HepG2 (cell line): ENCODE measurements around the gene NTN5. TPM values are rescaled to one million over a fixed set of nuclear protein-coding genes. Genes with fewer than 3 reads are reported as not detected.

ENCODE experiments used
- CBX1 ChIP-seq: IDR thresholded peaks from one replicate; pipeline ENCODE4 v1.6.1; 2016; ENCODE audit warnings: antibody characterized with exemption, low read depth
- CCDC6 ChIP-seq: sonication (generic); formaldehyde crosslinking; IDR thresholded peaks from 2 replicates; pipeline ENCODE4 v1.8.1; 2022; ENCODE audit warnings: mild to moderate bottlenecking, missing genetic modification reagents, moderate library complexity
- ELF3 ChIP-seq: IDR thresholded peaks from 2 replicates; pipeline ENCODE4 v1.6.1; 2016; ENCODE audit warnings: missing genetic modification reagents, missing compliant biosample characterization
- FOXC1 ChIP-seq: sonication (generic); formaldehyde crosslinking; IDR thresholded peaks from 2 replicates; pipeline ENCODE4 v1.8.0; 2022; ENCODE audit warnings: mild to moderate bottlenecking, missing genetic modification reagents, borderline replicate concordance
- HNF1A ChIP-seq, 2 experiments: sonication (generic) in 1 of 2; formaldehyde crosslinking in 1 of 2; IDR thresholded peaks; 2 replicates each; pipeline versions ENCODE4 v1.4.0 to v1.6.1; 2016 to 2020; ENCODE audit warnings: borderline replicate concordance in 1 of 2, low read depth in 1 of 2, mild to moderate bottlenecking in 1 of 2, missing genetic modification reagents in 1 of 2
- IKZF4 ChIP-seq: sonication (generic); formaldehyde crosslinking; IDR thresholded peaks from 2 replicates; pipeline ENCODE4 v1.5.1; 2020; ENCODE audit warnings: borderline replicate concordance, mild to moderate bottlenecking, low read depth, missing genetic modification reagents; ENCODE audit errors: not compliant biosample characterization
- KDM5B ChIP-seq: sonication (generic); formaldehyde crosslinking; IDR thresholded peaks from 2 replicates; pipeline ENCODE4 v1.4.0; 2020; ENCODE audit warnings: missing genetic modification reagents, mild to moderate bottlenecking, borderline replicate concordance
- KLF6 ChIP-seq: IDR thresholded peaks from 2 replicates; pipeline ENCODE4 v1.8.0; 2016; ENCODE audit warnings: missing biosample characterization, missing genetic modification reagents
- PAWR ChIP-seq: sonication (generic); formaldehyde crosslinking; IDR thresholded peaks from 2 replicates; pipeline ENCODE4 v1.4.0; 2020; ENCODE audit warnings: missing genetic modification reagents, mild to moderate bottlenecking, borderline replicate concordance
- RAD21 ChIP-seq: fragments of 450-650 bp; formaldehyde crosslinking; IDR thresholded peaks from 2 replicates; pipeline ENCODE4 v1.5.0; 2020; ENCODE audit warnings: mild to moderate bottlenecking
- SIN3A ChIP-seq: IDR thresholded peaks from 2 replicates; pipeline ENCODE4 v1.6.1; 2011; ENCODE audit warnings: low read depth, mild to moderate bottlenecking, control low read depth, low read length, borderline replicate concordance
- XRCC5 ChIP-seq: fragments of 200-400 bp; formaldehyde crosslinking; optimal IDR thresholded peaks from 2 replicates; pipeline ENCODE3; 2017; ENCODE audit warnings: mild to moderate bottlenecking, low read length
- ZBED4 ChIP-seq: sonication (generic); formaldehyde crosslinking; IDR thresholded peaks from 2 replicates; pipeline ENCODE4 v1.4.0; 2020; ENCODE audit warnings: missing genetic modification reagents, borderline replicate concordance
- ZBTB42 ChIP-seq: sonication (generic); formaldehyde crosslinking; IDR thresholded peaks from 2 replicates; pipeline ENCODE4 v1.5.0; 2020; ENCODE audit warnings: mild to moderate bottlenecking, missing genetic modification reagents
- ZNF251 ChIP-seq: sonication (generic); formaldehyde crosslinking; IDR thresholded peaks from 2 replicates; pipeline ENCODE4 v1.9.0; 2021; ENCODE audit warnings: mild to moderate bottlenecking, missing genetic modification reagents
- ZNF331 ChIP-seq: sonication (generic); formaldehyde crosslinking; IDR thresholded peaks from 2 replicates; pipeline ENCODE4 v1.4.0; 2020; ENCODE audit warnings: missing genetic modification reagents
- ZNF503 ChIP-seq: sonication (generic); formaldehyde crosslinking; IDR thresholded peaks from 2 replicates; pipeline ENCODE4 v1.4.0; 2020; ENCODE audit warnings: missing genetic modification reagents
- ZNF768 ChIP-seq: sonication (generic); formaldehyde crosslinking; IDR thresholded peaks from 2 replicates; pipeline ENCODE4 v1.4.0; 2020; ENCODE audit warnings: missing genetic modification reagents
- ZZZ3 ChIP-seq: sonication (generic); formaldehyde crosslinking; IDR thresholded peaks from 2 replicates; pipeline ENCODE4 v1.4.0; 2020; ENCODE audit warnings: missing genetic modification reagents, mild to moderate bottlenecking, borderline replicate concordance
- polyA plus RNA-seq, 8 experiments: library from polyadenylated mRNA; depleted of rRNA in 3 of 8; stranded (reverse) in 7 of 8; unstranded in 1 of 8; fragments of >200 nt; fragmentation: Illumina TruSeq in 4 of 8; extraction: Trizol in 4 of 8; gene quantifications; 2 replicates each; pipeline versions ENCODE4 v1.2.1 to v1.2.3, GENCODE V29; 2011 to 2016; ENCODE audit warnings: low read depth in 4 of 8, missing spikeins in 1 of 8, mixed read lengths in 1 of 8; ENCODE audit not compliant: insufficient read depth in 1 of 8
- total RNA-seq, 5 experiments: library from RNA; depleted of rRNA; stranded (reverse); fragments of >200 nt; fragmentation: Illumina TruSeq; extraction: Trizol; gene quantifications; 2 replicates each; pipeline ENCODE4 v1.2.3, GENCODE V29; 2016; ENCODE audit warnings: low read depth in 1 of 5

The NTN5 gene
- total and polyA plus RNA-seq, 2 of the 13 experiments (the other 11 are each of a cell fraction or from before 2014, with no cell fraction given) = 0.05 TPM; not detected in 1

GRCh38 chr19:48618916-48619691 is 53.7 kb downstream of the NTN5 start, which contains the start of the genes RPL18 and SPHK2 (continued):
- TF ChIP-seq ZNF768 (CRISPR knock-in tag) = peak; percentile 70
- TF ChIP-seq KLF6 (CRISPR knock-in tag) = peak; percentile 69; the same call in 1 of the 2 replicates
- no peak for TF ChIP-seq CBX1
- TF ChIP-seq ZNF251 (CRISPR knock-in tag) = no peak
- TF ChIP-seq PAWR (CRISPR knock-in tag) = no peak
- peak; percentile 88 for TF ChIP-seq XRCC5
- peak; percentile 89 for TF ChIP-seq ZBTB42 (CRISPR knock-in tag)
- peak; percentile 93 for TF ChIP-seq CCDC6
- TF ChIP-seq HNF1A (IDR thresholded peaks at IDR 0.05; ENCODE audit: low read depth) = no peak; the same call in 1 of the 2 replicates
- peak; percentile 81; the same call in 1 of the 2 replicates for TF ChIP-seq HNF1A (CRISPR knock-in tag; IDR thresholded peaks at IDR 0.05; ENCODE audit: borderline replicate concordance)
- peak; percentile 63; the same call in 1 of the 2 replicates for TF ChIP-seq ZBED4
- TF ChIP-seq ZNF503 (CRISPR knock-in tag) = no peak; the same call in 1 of the 2 replicates
- peak; percentile 97; the same call in 1 of the 2 replicates for TF ChIP-seq ZZZ3
- TF ChIP-seq ELF3 (CRISPR knock-in tag) = peak; percentile 91
- TF ChIP-seq FOXC1 (CRISPR knock-in tag) = peak; percentile 89
- TF ChIP-seq ZNF331 (CRISPR knock-in tag) = peak; percentile 89
- TF ChIP-seq RAD21 (CRISPR knock-in tag) = peak; percentile 7; the same call in 1 of the 2 replicates
- peak; percentile 29; the same call in 1 of the 2 replicates for TF ChIP-seq SIN3A
- TF ChIP-seq KDM5B (CRISPR knock-in tag) = peak; percentile 85; the same call in 1 of the 2 replicates
- TF ChIP-seq IKZF4 = peak; percentile 91
